IgD-negative memory B cell (primary cell): Measurements from ENCODE around the gene DUOX2. TPM values are rescaled to one million over a fixed set of nuclear protein-coding genes. Genes with fewer than 3 reads are reported as not detected.
"Not testable (repeated sequence)": the region's sequence is repeated elsewhere in the genome, so short reads cannot be mapped to it uniquely, and the experiment has no call there.

Experiments
- H3K27ac Mint-ChIP-seq, 3 donors: one replicate each; pipeline ENCODE4 v1.8.0; 2020 to 2022; ENCODE audit warnings: mild to moderate bottlenecking in 3 of 3, mixed read lengths in 3 of 3, moderate library complexity in 1 of 3
- H3K27me3 Mint-ChIP-seq: one replicate; pipeline ENCODE4 v1.8.0; 2021; ENCODE audit warnings: mixed read lengths
- H3K36me3 Mint-ChIP-seq: one replicate; pipeline ENCODE4 v1.8.0; 2020; ENCODE audit warnings: mild to moderate bottlenecking, mixed read lengths
- H3K4me1 Mint-ChIP-seq, 3 donors: one replicate each; pipeline ENCODE4 v1.8.0; 2020 to 2022; ENCODE audit warnings: mixed read lengths in 3 of 3, mild to moderate bottlenecking in 1 of 3
- H3K4me3 Mint-ChIP-seq, 4 donors: one replicate each; pipeline ENCODE4 v1.8.0; 2020 to 2022; ENCODE audit warnings: mild to moderate bottlenecking in 4 of 4, mixed read lengths in 4 of 4, moderate library complexity in 3 of 4
- H3K9me3 Mint-ChIP-seq, 3 donors: one replicate each; pipeline ENCODE4 v1.8.0; 2020 to 2021; ENCODE audit warnings: mixed read lengths in 3 of 3, mild to moderate bottlenecking in 1 of 3
- polyA plus RNA-seq: library from polyadenylated mRNA; unstranded; fragments of 300-500 nt; fragmentation: Illumina TruSeq; gene quantifications from one replicate; pipeline ENCODE4 v1.2.3, GENCODE V29; 2021

DUOX2 gene
- polyA plus RNA-seq, 1 donor from 2014 or later = not detected

DNA sequence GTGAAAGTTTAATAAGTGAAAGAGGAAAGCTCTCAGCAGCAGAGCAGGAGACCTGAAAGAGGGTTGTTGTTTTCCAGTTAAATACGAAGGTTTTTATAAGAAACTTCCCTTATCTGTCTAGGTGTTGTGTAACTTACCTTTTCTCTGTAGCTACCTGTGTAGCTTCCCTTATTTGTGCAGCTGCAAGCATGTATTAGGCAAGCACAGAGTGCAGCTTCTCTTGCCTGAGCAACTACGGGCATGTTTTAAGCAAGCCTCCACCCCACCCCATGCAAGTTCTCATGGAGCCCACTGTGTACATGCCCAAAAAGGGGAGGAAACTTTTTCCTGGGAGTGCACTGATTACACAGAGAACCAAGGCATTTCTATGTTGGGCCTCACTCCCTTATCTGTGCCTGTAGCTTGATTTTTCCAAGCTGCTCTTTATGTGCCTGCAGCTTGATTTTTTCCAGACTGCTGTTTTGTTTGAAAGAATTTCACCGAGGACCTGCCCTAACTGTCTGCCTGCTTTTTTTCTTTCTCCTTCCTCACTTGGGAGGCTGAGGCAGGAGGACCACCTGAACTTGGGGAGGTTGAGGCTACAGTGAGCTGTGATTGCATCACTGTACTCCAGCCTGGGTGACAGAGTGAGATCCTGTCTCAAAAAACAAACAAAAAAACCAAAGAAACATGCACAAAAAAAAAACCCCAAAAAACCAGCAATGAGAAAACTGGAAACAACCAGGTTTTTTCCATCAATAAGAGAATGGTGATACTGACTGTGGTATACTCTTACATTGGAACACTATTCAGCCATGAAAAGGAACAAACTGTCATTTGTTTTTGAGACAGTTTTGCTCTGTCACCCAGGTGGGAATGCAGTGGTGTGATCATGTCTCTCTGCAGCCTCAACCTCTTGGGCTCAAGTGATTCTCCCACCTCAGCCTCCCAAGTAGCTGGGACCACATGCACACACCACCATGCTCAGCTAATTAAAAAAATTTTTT, 55.0 kb downstream of the DUOX2 start:
- peaks cover 7 to 14% (median 9%) of the 10 kb centered on the region in 3 donors for H3K4me1 Mint-ChIP-seq
- H3K4me3 Mint-ChIP-seq = peak overlapping the region in 1 of 4 donors; percentile 39
- H3K27ac Mint-ChIP-seq, H3K27me3 Mint-ChIP-seq, H3K9me3 Mint-ChIP-seq: not testable (repeated sequence)
- peaks cover 13% of the 10 kb centered on the region for H3K36me3 Mint-ChIP-seq

DNA sequence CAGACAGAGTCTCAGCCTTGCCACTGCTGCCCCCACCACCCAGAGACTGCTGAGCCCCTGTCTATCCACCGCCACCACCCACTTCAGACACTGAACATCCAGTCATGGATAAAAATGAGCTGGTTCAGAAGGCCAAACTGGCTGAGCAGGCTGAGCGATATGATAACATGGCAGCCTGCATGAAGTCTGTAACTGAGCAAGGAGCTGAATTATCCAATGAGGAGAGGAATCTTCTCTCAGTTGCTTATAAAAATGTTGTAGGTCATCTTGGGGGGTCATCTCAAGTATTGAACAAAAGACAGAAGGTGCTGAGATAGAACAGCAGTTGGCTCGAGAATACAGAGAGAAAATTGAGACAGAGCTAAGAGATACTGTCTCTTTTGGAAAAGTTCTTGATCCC, 61.3 kb downstream of the DUOX2 start:
- not testable (repeated sequence) for H3K9me3 Mint-ChIP-seq, H3K4me3 Mint-ChIP-seq, H3K36me3 Mint-ChIP-seq, H3K27me3 Mint-ChIP-seq
- peaks cover 12 to 17% (median 13%) of the 10 kb centered on the region in 3 donors for H3K4me1 Mint-ChIP-seq
- peak overlapping the region in 1 of 3 donors; percentile 84 for H3K27ac Mint-ChIP-seq

DNA sequence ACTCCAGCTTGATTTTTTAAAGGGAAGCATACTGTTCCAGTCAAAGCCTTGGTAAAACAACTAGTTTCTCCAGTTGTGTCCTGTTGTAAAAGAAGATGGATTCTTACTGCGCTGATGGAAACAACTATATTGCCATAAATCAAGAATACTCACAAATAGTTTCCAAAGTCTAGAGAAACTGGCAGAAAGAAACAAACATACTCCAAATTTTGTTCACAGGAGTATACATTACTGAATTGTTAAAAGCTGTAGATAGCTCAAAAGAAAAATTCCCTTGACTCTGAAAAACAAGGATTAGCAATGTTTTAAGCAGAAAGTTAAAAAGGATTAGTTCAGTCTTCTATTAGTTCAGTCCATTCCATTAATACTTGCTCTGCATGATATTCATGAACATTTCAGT, 63.4 kb downstream of the DUOX2 start:
- H3K27ac Mint-ChIP-seq = no peak overlapping the region
- peaks cover 12 to 19% (median 14%) of the 10 kb centered on the region in 3 donors for H3K4me1 Mint-ChIP-seq
- H3K36me3 Mint-ChIP-seq = no peaks in the 10 kb centered on the region
- H3K4me3 Mint-ChIP-seq = peak overlapping the region in 1 of 4 donors; percentile 17
- no peaks in the 10 kb centered on the region for H3K27me3 Mint-ChIP-seq
- H3K9me3 Mint-ChIP-seq = no peaks in the 10 kb centered on the region

DNA sequence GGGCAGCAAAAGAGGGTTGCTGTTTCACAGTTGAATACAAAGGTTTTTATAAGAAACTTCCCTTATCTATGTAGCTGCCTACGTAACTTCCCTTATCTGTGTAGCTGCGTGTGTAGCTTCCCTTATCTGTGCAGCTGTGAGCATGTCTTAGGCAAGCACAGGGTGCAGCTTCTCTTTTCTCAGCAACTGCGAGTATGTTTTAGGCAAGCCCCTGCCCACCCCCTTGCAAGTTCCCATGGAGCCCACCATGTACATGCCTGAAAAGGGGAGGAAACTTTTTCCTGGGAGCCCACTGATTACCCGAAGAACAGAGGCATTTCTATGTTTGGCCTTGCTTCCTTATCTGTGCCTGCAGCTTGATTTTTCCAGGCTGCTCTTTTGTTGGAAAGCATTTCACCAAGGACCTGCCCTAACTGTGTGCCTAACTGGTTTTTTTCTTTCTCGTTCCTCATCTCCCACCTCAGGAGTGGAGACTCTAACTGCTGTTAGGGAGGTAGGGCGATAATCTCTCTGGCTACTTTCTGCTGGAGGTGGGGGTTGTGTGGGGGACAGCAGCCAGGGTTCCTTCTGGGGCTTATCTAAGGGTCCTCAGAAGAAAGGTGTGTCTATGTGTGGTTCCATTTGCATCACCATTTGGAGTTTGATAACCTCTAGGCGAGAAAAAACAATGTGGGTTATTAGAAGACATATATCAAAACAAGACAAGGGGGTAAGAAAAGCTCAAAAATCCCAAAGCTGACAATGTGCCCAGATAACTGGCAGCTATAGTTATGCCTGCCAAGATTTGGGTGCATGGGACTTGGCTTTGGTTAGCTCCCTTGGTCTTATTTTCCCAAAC, 65.0 kb downstream of the DUOX2 start:
- Mint-ChIP-seq H3K27me3 (no peaks in the 10 kb centered on the region), H3K4me3 (peak overlapping the region; percentile 68 to 95 (median 80)), H3K4me1 (peaks cover 14 to 27% (median 18%) of the 10 kb centered on the region in 3 donors), H3K36me3 (no peaks in the 10 kb centered on the region), H3K9me3 (no peaks in the 10 kb centered on the region), H3K27ac (peak overlapping the region; percentile 88 to 99 (median 98))

DNA sequence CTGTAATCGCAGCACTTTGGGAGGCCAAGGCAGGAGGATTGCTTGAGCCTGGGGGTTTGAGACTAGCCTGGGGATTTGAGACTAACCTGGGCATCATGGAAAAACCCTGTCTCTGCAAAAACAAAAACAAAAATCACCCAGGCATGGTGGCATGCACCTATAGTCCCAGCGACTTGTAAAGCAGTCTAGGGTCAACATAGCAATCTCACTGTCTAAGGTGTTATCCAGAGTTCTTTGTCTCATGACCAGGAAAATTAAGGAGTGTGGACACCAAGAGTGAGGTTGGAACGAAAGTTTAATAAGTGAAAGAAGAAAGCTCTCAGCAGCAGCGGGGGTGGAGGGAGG, 65.6 kb downstream of the DUOX2 start:
- peak overlapping the region; percentile 88 to 99 (median 98) for H3K27ac Mint-ChIP-seq
- H3K4me1 Mint-ChIP-seq = peaks cover 14 to 27% (median 18%) of the 10 kb centered on the region in 3 donors
- H3K27me3 Mint-ChIP-seq, H3K36me3 Mint-ChIP-seq, H3K9me3 Mint-ChIP-seq: not testable (repeated sequence)
- H3K4me3 Mint-ChIP-seq = peak overlapping the region; percentile 68 to 95 (median 80)

DNA sequence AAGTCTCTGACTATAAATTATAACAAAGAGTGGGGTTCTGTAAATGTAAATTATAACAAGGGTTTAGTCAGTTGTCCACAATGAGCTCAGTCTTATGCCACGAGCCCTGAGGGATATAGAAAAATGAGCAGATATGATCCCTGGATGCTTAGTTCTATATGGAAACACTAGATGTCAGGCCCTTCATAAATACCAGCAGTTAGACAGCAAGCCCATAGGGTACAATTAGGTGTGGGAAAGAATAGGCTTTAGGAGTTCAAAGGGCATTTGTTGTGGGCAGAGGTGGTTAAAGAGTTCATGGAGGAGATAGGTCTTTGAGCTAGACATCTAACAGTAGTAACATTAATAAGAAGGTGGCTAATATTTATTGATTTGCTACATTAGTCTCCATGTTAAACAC, 69.7 kb downstream of the DUOX2 start:
- not testable (repeated sequence) for H3K36me3 Mint-ChIP-seq, H3K27ac Mint-ChIP-seq, H3K4me3 Mint-ChIP-seq, H3K27me3 Mint-ChIP-seq, H3K9me3 Mint-ChIP-seq
- peaks cover 14 to 24% (median 17%) of the 10 kb centered on the region in 3 donors for H3K4me1 Mint-ChIP-seq

DNA sequence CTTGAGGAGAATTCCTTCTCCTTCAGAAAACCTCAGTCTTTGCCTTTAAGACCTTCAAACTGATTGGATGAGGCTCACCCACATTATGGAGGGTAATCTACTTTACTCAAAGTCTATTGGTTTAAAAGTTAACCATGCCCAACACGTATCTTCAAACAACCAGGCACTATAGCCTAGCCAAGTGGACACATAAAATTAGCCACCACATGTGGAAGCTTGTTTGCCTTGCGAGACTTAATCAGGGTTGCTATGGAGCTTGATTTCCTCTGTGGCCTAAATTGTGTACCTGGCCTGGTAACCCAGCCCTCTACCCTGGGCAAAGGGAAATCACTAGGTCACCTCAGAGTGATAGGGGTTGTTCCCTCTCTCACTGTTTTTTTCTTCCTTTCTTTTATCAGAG, 71.1 kb downstream of the DUOX2 start:
- H3K27me3 Mint-ChIP-seq, H3K9me3 Mint-ChIP-seq, H3K27ac Mint-ChIP-seq, H3K4me3 Mint-ChIP-seq, H3K36me3 Mint-ChIP-seq: not testable (repeated sequence)
- H3K4me1 Mint-ChIP-seq = peaks cover 5 to 16% (median 5%) of the 10 kb centered on the region in 3 donors

Other genes with a start within 250 kb of the DUOX2 start
- gene TERB2, start 157.5 kb downstream of the DUOX2 start, polyA plus RNA-seq = not detected
- 20.3 TPM for gene SORD, start 91.0 kb downstream of the DUOX2 start, polyA plus RNA-seq
- gene DUOXA2, start 154 bp upstream of the DUOX2 start, polyA plus RNA-seq = not detected
- gene DUOXA1, start 15.7 kb upstream of the DUOX2 start, polyA plus RNA-seq = not detected
- gene DUOX1, start 15.8 kb upstream of the DUOX2 start, polyA plus RNA-seq = 1.4 TPM
- 0.85 TPM for gene SHF, start 73.8 kb upstream of the DUOX2 start, polyA plus RNA-seq
- not detected for gene SLC28A2, start 138.1 kb upstream of the DUOX2 start, polyA plus RNA-seq